Upper lobe of left lung (tissue), 6 donors: ENCODE results near the gene CHKA. TPM values are rescaled to one million over a fixed set of nuclear protein-coding genes. Genes with fewer than 3 reads are reported as not detected.

ENCODE experiments used
- ATAC-seq, 2 donors: fragments of 200-7000 bp; cut with Tn5 transposase; one replicate each; pipeline ENCODE4 v1.9.1; 2022; ENCODE audit warnings: mild to moderate bottlenecking in 2 of 2, moderate library complexity in 2 of 2; ENCODE audit not compliant: low FRiP score in 2 of 2
- DNase-seq, 2 donors: peaks; one replicate each; pipeline ENCODE4 v3.0.0-alpha.2; 2019 to 2020
- H3K27ac ChIP-seq, 4 donors: fragments of 200-600 bp; sonication (generic); one replicate each; pipeline ENCODE4 v1.5.1; 2016 to 2019
- H3K27me3 ChIP-seq, 4 donors: fragments of 200-600 bp; sonication (generic); one replicate each; pipeline ENCODE4 v1.5.1; 2017 to 2019
- H3K36me3 ChIP-seq, 4 donors: fragments of 200-600 bp; sonication (generic); one replicate each; pipeline ENCODE4 v1.5.1; 2016 to 2019
- H3K4me1 ChIP-seq, 4 donors: fragments of 200-600 bp; sonication (generic); one replicate each; pipeline ENCODE4 v1.5.1; 2018 to 2019
- H3K4me3 ChIP-seq, 4 donors: fragments of 200-600 bp; sonication (generic); one replicate each; pipeline ENCODE4 v1.5.1; 2017 to 2019; ENCODE audit warnings: mild to moderate bottlenecking in 2 of 4, moderate library complexity in 1 of 4
- H3K9me3 ChIP-seq, 4 donors: fragments of 200-600 bp; sonication (generic); one replicate each; pipeline ENCODE4 v1.5.1; 2018 to 2019
- CTCF ChIP-seq, 6 experiments: fragments of 450-650 bp in 4 of 6; fragments of 200-600 bp in 2 of 6; sonication (generic) in 2 of 6; IDR thresholded peaks; one replicate each; pipeline ENCODE4 v1.5.1; 2016 to 2019; ENCODE audit warnings: antibody characterized with exemption in 6 of 6
- EP300 ChIP-seq, 4 donors: sonication (generic); formaldehyde crosslinking; IDR thresholded peaks; one replicate each; pipeline ENCODE4 v1.5.1; 2017; ENCODE audit warnings: antibody characterized with exemption in 4 of 4, control low read depth in 2 of 4
- POLR2A ChIP-seq, 4 donors: fragments of 450-650 bp; IDR thresholded peaks; one replicate each; pipeline ENCODE4 v1.5.1; 2016 to 2017; ENCODE audit warnings: antibody characterized with exemption in 4 of 4, mild to moderate bottlenecking in 2 of 4
- POLR2AphosphoS5 ChIP-seq, 2 donors: sonication (generic); formaldehyde crosslinking; IDR thresholded peaks; one replicate each; pipeline ENCODE4 v1.5.1; 2017; ENCODE audit warnings: antibody characterized with exemption in 2 of 2
- WGBS, 2 donors: methylation state at CpG; one replicate each; pipeline ENCODE4 v1.1.5; 2017 to 2018; 5-methylcytosine and 5-hydroxymethylcytosine counted together
- total RNA-seq, 6 donors: library from RNA; depleted of rRNA in 4 of 6; stranded (reverse); fragments of >200 nt in 4 of 6; gene quantifications; one replicate each; pipeline versions ENCODE4 v1.1.0 to v1.2.1, GENCODE V29; 2016 to 2021
- donor health status: DM: no; HTN: no; CAD: no; lungs with moderate emphysema.
- donor health status: DM: no; HTN: yes; CAD: no; lungs with severe emphysema.

Gene CHKA
- total RNA-seq, 6 donors from 2014 or later: 34.5 to 128 (median 59.1) TPM

GRCh38 chr11:68083517-68083916, 37.7 kb downstream of the CHKA start:
- no peaks in the 10 kb centered on the region for H3K27me3 ChIP-seq
- WGBS, 2 donors: 87 to 88% methylated on average over 3 of the region's 3 CpGs
- DNase-seq (no peak), ATAC-seq (no peak)
- H3K36me3 ChIP-seq: peaks cover 0 to 15% (median 7%) of the 10 kb centered on the region in 4 donors
- no peak overlapping the region for H3K27ac ChIP-seq
- H3K4me1 ChIP-seq: peaks cover 0 to 7% (median 0%) of the 10 kb centered on the region in 4 donors
- H3K9me3 ChIP-seq: no peaks in the 10 kb centered on the region
- no peak overlapping the region for H3K4me3 ChIP-seq
- TF ChIP-seq EP300 (IDR thresholded peaks at IDR 0.05) (no peak), POLR2A (IDR thresholded peaks at IDR 0.05) (no peak), POLR2AphosphoS5 (IDR thresholded peaks at IDR 0.05) (no peak), CTCF (IDR thresholded peaks at IDR 0.05) (no peak)

- ATAC-seq (no peak), DNase-seq (no peak)
- Histone ChIP-seq H3K27ac (no peak overlapping the region), H3K4me1 (peaks cover 0 to 7% (median 3%) of the 10 kb centered on the region in 4 donors), H3K4me3 (no peak overlapping the region), H3K27me3 (no peaks in the 10 kb centered on the region), H3K36me3 (peaks cover 0 to 15% (median 7%) of the 10 kb centered on the region in 4 donors), H3K9me3 (no peaks in the 10 kb centered on the region)
- 36 to 46% methylated on average over 3 of the region's 3 CpGs for WGBS, 2 donors
- TF ChIP-seq POLR2A (IDR thresholded peaks at IDR 0.05): no peak
These were observed 38.7 kb downstream of the CHKA start for GRCh38 chr11:68082481-68082880.

- DNase-seq: peak in 1 of 2 donors; percentile 75
- no peak overlapping the region for H3K27ac ChIP-seq
- no peak for ATAC-seq
- H3K27me3 ChIP-seq: no peaks in the 10 kb centered on the region
- no peaks in the 10 kb centered on the region for H3K9me3 ChIP-seq
- H3K4me3 ChIP-seq: no peak overlapping the region
- no peak for TF ChIP-seq POLR2AphosphoS5 (IDR thresholded peaks at IDR 0.05)
- no peak for TF ChIP-seq POLR2A (IDR thresholded peaks at IDR 0.05)
- TF ChIP-seq EP300 (IDR thresholded peaks at IDR 0.05): no peak
- TF ChIP-seq CTCF (IDR thresholded peaks at IDR 0.05): no peak
- WGBS, 2 donors: 67 to 68% methylated on average over 9 of the region's 9 CpGs
- peaks cover 0 to 15% (median 7%) of the 10 kb centered on the region in 4 donors for H3K36me3 ChIP-seq
- H3K4me1 ChIP-seq: peaks cover 0 to 13% (median 4%) of the 10 kb centered on the region in 4 donors
These were observed 39.5 kb downstream of the CHKA start for GRCh38 chr11:68081691-68082090.

GRCh38 chr11:68080860-68081259, 40.3 kb downstream of the CHKA start:
- 95 to 98% methylated on average over 5 to 8 of the region's 8 CpGs for WGBS, 2 donors
- DNase-seq (no peak), ATAC-seq (no peak)
- no peak overlapping the region for H3K27ac ChIP-seq
- no peak overlapping the region for H3K4me3 ChIP-seq
- no peaks in the 10 kb centered on the region for H3K27me3 ChIP-seq
- H3K9me3 ChIP-seq: no peaks in the 10 kb centered on the region
- H3K36me3 ChIP-seq: peaks cover 0 to 15% (median 7%) of the 10 kb centered on the region in 4 donors
- TF ChIP-seq CTCF (IDR thresholded peaks at IDR 0.05) (no peak), EP300 (IDR thresholded peaks at IDR 0.05) (no peak), POLR2A (IDR thresholded peaks at IDR 0.05) (no peak), POLR2AphosphoS5 (IDR thresholded peaks at IDR 0.05) (no peak)
- H3K4me1 ChIP-seq: peaks cover 0 to 17% (median 4%) of the 10 kb centered on the region in 4 donors

GRCh38 chr11:68077617-68078582, 43.3 kb downstream of the CHKA start:
- ATAC-seq (peak in 1 of 2 donors; percentile 53), DNase-seq (peak in 1 of 2 donors; percentile 38)
- Histone ChIP-seq H3K4me3 (no peak overlapping the region), H3K27ac (peak overlapping the region in 1 of 4 donors; percentile 49), H3K27me3 (no peaks in the 10 kb centered on the region), H3K9me3 (no peaks in the 10 kb centered on the region), H3K4me1 (peaks cover 0 to 17% (median 4%) of the 10 kb centered on the region in 4 donors), H3K36me3 (peaks cover 0 to 24% (median 15%) of the 10 kb centered on the region in 4 donors)
- TF ChIP-seq POLR2AphosphoS5 (IDR thresholded peaks at IDR 0.05) (peak in 1 of 2 donors; percentile 4), CTCF (IDR thresholded peaks at IDR 0.05) (no peak)
- WGBS, 2 donors: 69 to 72% methylated on average over 8 of the region's 8 CpGs
